ENCODE data around the gene MACROD1.

The MACROD1 gene

DNA sequence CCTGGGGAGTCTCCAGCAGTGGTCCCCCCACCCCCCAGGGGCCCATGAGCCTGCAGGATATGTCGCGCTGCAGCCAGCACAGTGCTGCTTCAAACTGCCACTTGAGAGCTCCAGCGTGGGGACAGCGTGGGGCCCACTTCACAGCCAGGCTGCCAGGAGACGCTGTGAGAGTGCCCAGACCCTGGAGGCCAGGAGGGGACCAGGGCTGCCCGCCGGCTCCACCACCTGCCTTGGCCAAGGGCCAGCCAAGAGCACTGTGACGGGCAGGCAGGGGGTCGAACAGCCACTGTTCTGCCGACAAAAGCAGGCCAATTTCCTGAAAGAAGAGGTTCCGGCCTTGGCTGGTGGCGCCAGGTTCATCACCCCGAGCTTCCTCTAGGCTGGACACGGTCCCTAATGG, 70.0 kb downstream of the MACROD1 start:
- H3K4me3 ChIP-seq (ENCODE audit: low read depth, low read length): no peak overlapping the region
- no peak for DNase-seq (ENCODE audit: low read depth, low spot score)
- ChIA-PET POLR2A (no interaction called here), CTCF (interaction anchor here (0.7 to 1.5 kb wide), 2 partner anchors 48 to 54 kb away, joined by 3 to 4 read pairs; no protein-coding TSS in a partner anchor)
- TF ChIP-seq, protein P1, sequence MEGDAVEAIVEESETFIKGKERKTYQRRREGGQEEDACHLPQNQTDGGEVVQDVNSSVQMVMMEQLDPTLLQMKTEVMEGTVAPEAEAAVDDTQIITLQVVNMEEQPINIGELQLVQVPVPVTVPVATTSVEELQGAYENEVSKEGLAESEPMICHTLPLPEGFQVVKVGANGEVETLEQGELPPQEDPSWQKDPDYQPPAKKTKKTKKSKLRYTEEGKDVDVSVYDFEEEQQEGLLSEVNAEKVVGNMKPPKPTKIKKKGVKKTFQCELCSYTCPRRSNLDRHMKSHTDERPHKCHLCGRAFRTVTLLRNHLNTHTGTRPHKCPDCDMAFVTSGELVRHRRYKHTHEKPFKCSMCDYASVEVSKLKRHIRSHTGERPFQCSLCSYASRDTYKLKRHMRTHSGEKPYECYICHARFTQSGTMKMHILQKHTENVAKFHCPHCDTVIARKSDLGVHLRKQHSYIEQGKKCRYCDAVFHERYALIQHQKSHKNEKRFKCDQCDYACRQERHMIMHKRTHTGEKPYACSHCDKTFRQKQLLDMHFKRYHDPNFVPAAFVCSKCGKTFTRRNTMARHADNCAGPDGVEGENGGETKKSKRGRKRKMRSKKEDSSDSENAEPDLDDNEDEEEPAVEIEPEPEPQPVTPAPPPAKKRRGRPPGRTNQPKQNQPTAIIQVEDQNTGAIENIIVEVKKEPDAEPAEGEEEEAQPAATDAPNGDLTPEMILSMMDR (IDR thresholded peaks at IDR 0.05; ENCODE audit: insufficient read depth, low read length, missing control alignments): no peak

DNA sequence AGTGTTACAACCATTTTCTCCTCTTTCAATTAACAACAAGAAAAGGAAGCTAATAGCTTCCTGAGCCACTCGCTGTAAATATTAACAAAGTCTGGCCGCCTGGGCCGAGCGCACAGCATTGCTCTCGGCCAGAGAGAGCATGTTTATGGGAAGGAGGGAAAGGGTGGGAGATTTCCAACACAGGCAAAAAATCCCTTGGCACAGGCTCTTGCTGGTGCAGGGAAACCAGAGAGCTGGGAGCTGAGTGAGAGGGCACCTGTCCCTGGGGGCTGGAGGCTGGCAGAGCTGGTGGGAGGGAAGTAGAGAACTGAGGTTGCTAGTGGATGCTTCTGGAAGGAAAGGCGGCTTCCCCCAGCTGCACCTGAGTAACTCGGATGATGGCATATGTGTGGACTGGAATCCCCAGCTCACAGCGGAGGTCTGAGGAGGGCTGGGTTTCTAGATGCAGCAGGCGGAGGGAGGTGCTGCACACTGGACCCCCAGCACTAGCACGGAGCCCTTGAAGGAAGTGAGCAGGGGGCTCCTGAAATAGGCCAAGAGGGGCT, 70.6 kb downstream of the MACROD1 start:
- ChIA-PET POLR2A (no interaction called here), CTCF (interaction anchor here (0.7 to 1.5 kb wide), 4 partner anchors 26 to 95 kb away, joined by 3 to 5 read pairs (median 4); no protein-coding TSS in a partner anchor)
- DNase-seq (ENCODE audit: low read depth, low spot score): no peak
- TF ChIP-seq, protein P1 (IDR thresholded peaks at IDR 0.05; ENCODE audit: insufficient read depth, low read length, missing control alignments): no peak
- H3K4me3 ChIP-seq (ENCODE audit: low read depth, low read length): no peak overlapping the region

DNA sequence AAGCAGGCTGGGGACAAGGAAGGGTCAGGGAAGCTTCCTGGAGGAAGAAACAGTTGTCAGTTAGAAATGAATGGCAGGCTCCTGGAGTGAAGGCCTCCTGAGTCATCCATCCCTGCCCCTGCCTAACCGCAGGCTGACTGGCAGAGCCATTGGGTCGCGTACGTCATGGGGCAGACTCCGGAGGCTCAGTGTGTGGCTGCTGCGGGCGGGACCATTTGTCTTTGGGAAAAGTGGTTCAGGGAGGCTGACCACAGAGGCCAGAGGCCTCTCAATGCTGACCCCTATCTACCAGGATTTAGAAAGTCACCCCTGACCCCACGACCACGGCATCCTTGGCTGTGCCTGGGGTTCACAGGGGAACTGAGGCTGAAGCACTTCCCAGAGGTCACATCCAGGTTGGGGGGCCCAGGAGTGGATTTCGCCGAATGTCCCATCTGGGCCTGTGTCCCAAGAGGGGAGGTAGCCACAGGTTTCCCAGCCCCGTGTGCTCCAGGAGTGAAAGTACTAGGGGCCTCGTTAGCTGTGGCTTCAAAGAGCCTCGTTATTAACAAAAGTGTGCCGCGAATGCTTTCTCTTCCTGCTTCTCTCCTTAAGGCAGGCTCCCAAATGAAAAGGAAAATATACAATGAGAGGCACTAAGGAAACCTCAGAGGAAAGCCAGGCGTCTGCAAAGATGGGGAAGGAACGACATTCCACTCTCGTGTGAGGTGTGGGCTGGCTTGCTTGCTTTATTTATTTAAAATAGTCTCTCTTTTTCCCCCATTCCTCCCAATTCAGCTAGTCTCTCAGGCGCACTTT, 71.3 kb downstream of the MACROD1 start:
- CTCF ChIA-PET: interaction anchor here (0.7 to 1.3 kb wide), 4 partner anchors 26 to 94 kb away, joined by 3 to 5 read pairs (median 3); no protein-coding TSS in a partner anchor
- DNase-seq (ENCODE audit: low read depth, low spot score): peak; percentile 44
- TF ChIP-seq, protein P1 (IDR thresholded peaks at IDR 0.05; ENCODE audit: insufficient read depth, low read length, missing control alignments): no peak
- POLR2A ChIA-PET: interaction anchor here (0.7 kb wide), 1 partner anchor 44 kb away, joined by 3 read pairs; no protein-coding TSS in a partner anchor
- no peak overlapping the region for H3K4me3 ChIP-seq (ENCODE audit: low read depth, low read length)

DNA sequence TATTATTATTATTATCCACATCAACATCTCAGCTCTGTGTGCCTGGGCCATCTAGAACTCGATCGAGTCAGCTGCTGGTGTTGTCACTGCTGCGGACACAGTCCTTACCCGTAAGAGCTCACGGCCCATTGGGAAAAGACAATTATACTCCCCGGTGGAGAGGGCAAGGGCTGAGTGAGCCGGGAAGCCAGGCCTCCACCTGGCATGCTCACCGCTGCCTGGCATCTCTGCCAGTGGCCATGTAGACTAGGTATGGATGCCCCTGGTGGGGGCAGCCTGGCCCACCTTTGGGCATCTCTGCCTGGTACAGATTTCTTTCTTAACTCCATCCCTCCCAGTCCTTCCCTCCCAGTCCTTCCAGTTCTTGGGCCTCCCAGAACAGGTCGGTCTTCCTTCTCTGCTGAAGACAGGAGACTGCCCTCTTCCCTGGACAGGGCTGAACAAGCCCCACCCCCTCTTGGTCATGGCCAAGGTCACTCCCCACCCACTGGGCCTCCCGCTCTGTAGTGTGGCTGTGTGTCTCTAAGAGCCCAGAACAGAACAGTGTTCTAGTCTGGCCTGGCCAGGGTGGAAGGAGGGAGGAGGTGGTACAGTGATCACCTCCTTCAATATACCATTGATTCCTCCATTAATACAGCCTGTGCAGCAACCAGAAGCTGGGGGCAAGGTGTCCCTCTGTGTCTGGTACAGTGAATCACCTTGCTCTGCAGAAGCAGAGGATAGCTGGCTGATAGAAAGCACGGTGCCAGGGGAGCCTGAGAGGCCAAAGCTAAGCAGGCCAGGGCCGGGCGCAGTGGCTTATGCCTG, 72.5 kb downstream of the MACROD1 start:
- CTCF ChIA-PET: interaction anchor here (0.6 to 1.3 kb wide), 3 partner anchors 28 to 56 kb away, joined by 3 read pairs; no protein-coding TSS in a partner anchor
- no peak overlapping the region for H3K4me3 ChIP-seq (ENCODE audit: low read depth, low read length)
- POLR2A ChIA-PET: interaction anchor here (0.7 kb wide), 1 partner anchor 42 kb away, joined by 3 read pairs; no protein-coding TSS in a partner anchor
- DNase-seq (ENCODE audit: low read depth, low spot score): no peak
- TF ChIP-seq, protein P1 (IDR thresholded peaks at IDR 0.05; ENCODE audit: insufficient read depth, low read length, missing control alignments): no peak

DNA sequence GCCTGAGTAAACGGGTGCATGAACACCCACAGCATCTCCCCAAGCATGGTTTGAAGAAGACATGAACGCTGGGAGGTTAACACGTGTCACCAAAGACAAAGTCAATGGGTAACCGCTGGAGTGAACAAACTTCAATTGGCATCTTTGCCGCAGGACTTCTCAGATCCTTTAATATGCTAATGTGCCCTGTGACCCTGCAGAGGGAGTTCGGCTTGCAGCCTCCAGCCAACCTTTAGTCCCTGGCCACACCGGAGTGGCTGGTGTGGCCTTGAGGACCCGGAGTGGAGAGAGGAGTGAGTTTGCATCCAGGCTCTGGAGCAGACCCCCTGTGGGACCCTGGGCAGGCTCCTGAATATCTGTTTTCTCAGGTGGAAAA, 73.2 kb downstream of the MACROD1 start:
- POLR2A ChIA-PET: no interaction called here
- no peak overlapping the region for H3K4me3 ChIP-seq (ENCODE audit: low read depth, low read length)
- TF ChIP-seq, protein P1 (IDR thresholded peaks at IDR 0.05; ENCODE audit: insufficient read depth, low read length, missing control alignments): no peak
- DNase-seq (ENCODE audit: low read depth, low spot score): no peak
- CTCF ChIA-PET: interaction anchor here (0.9 kb wide), 1 partner anchor 57 kb away, joined by 3 read pairs; no protein-coding TSS in a partner anchor
